HCT116 (cell line): Measurements from ENCODE around the gene ARHGAP27. TPM values are rescaled to one million over a fixed set of nuclear protein-coding genes. Genes with fewer than 3 reads are reported as not detected.
A peak's percentile ranks its signal among the peaks of the same experiment; 100 is the strongest.

Experiments
- ATAC-seq: fragments of 200-7000 bp; cut with Tn5 transposase; 2 replicates; pipeline ENCODE4 v1.9.1; 2020; ENCODE audit warnings: mild to moderate bottlenecking, moderate library complexity
- BruUV-seq: library from RNA; stranded (reverse); fragments of 400-500 nt; replicated peaks from 2 replicates; lab custom pipeline; 2021; lab: Mats Ljungman, UMichigan
- CTCF ChIA-PET: fragments of 300-600 bp; sonication (Branson Sonifier 250); formaldehyde crosslinking; loops from one replicate; lab custom pipeline; 2021; ENCODE audit warnings: antibody characterized with exemption; lab: Charles Lee
- POLR2A ChIA-PET: fragments of 300-600, 350-600 bp; sonication (Branson Sonifier 250); formaldehyde crosslinking; loops from one replicate; lab custom pipeline; 2021; ENCODE audit warnings: antibody characterized with exemption; lab: Charles Lee
- RAD21 ChIA-PET, 2 experiments: fragments of 300-600 bp; sonication (Branson Sonifier 250); formaldehyde crosslinking; loops; one replicate each; lab custom pipeline; 2023; ENCODE audit warnings: low total read pairs in 2 of 2; ENCODE audit not compliant: uncharacterized antibody in 2 of 2, unreplicated experiment in 2 of 2, low non-redundant PET in 1 of 2; lab: Charles Lee
- DNase-seq: peaks from one replicate; pipeline ENCODE4 v3.0.0-alpha.2; 2010; ENCODE audit warnings: low read depth, low spot score
- H2AFZ ChIP-seq: fragments of 200-600 bp; shearing (Covaris generic), sonication (generic); 2 replicates; pipeline ENCODE4 v1.6.1; 2017; ENCODE audit warnings: low read depth, mixed run types, mixed read lengths, antibody characterized with exemption, low read length; ENCODE audit not compliant: poor library complexity, severe bottlenecking
- H3K27ac ChIP-seq: 2 replicates; pipeline ENCODE4 v1.5.1; 2012; ENCODE audit warnings: low read depth, low read length
- H3K27me3 ChIP-seq: fragments of 200-600 bp; sonication (generic); 2 replicates; pipeline ENCODE4 v1.6.1; 2016; ENCODE audit warnings: mixed run types, low read length, mixed read lengths; ENCODE audit not compliant: insufficient read depth
- H3K36me3 ChIP-seq, 2 experiments: fragments of 200-500 bp in 1 of 2; fragments of 200-600 bp in 1 of 2; sonication (Bioruptor generic) in 1 of 2; sonication (generic) in 1 of 2; 2 replicates each; pipeline versions ENCODE4 v1.5.1 to v1.6.1; 2014 to 2016; ENCODE audit warnings: low read length in 2 of 2, inconsistent platforms in 1 of 2, mixed read lengths in 1 of 2, mixed run types in 1 of 2; ENCODE audit not compliant: insufficient read depth in 2 of 2, control insufficient read depth in 1 of 2
- H3K4me1 ChIP-seq, 2 experiments: fragments of 200-600 bp in 1 of 2; sonication (generic) in 1 of 2; 2 replicates each; pipeline versions ENCODE4 v1.5.1 to v1.6.1; 2012 to 2017; ENCODE audit warnings: low read length in 2 of 2, inconsistent platforms in 1 of 2, mild to moderate bottlenecking in 1 of 2, mixed read lengths in 1 of 2, mixed run types in 1 of 2, moderate library complexity in 1 of 2; ENCODE audit not compliant: insufficient read depth in 2 of 2, control insufficient read depth in 1 of 2
- H3K4me2 ChIP-seq: fragments of 200-600 bp; sonication (generic); 2 replicates; pipeline ENCODE4 v1.6.1; 2017; ENCODE audit warnings: mixed run types, low read length, mixed read lengths
- H3K4me3 ChIP-seq, 2 experiments: fragments of 200-600 bp in 1 of 2; sonication (generic) in 1 of 2; replicated peaks in 1 of 2; 2 replicates each; pipeline ENCODE4 v1.5.1; 2011 to 2016; ENCODE audit warnings: low read length in 2 of 2, control low read depth in 1 of 2, low read depth in 1 of 2, mild to moderate bottlenecking in 1 of 2, mixed read lengths in 1 of 2, mixed run types in 1 of 2
- H3K79me2 ChIP-seq: fragments of 200-600 bp; sonication (generic); 2 replicates; pipeline ENCODE4 v1.6.1; 2017; ENCODE audit warnings: mild to moderate bottlenecking, mixed run types, low read length, moderate library complexity, mixed read lengths; ENCODE audit not compliant: insufficient read depth
- H3K9ac ChIP-seq: fragments of 200-600 bp; sonication (generic); 2 replicates; pipeline ENCODE4 v1.6.1; 2016; ENCODE audit warnings: low read length, mixed read lengths
- H3K9me2 ChIP-seq: fragments of 200-600 bp; sonication (generic), shearing (Covaris generic); 2 replicates; pipeline ENCODE4 v1.6.1; 2017; ENCODE audit warnings: mixed run types, mild to moderate bottlenecking, moderate library complexity; ENCODE audit not compliant: insufficient read depth
- H3K9me3 ChIP-seq, 2 experiments: fragments of 200-500 bp in 1 of 2; fragments of 200-600 bp in 1 of 2; sonication (Bioruptor generic) in 1 of 2; sonication (generic) in 1 of 2; 2 replicates each; pipeline ENCODE4 v1.6.1; 2014 to 2017; ENCODE audit warnings: low read length in 2 of 2, mixed read lengths in 2 of 2, inconsistent platforms in 1 of 2, low read depth in 1 of 2, mild to moderate bottlenecking in 1 of 2, mixed run types in 1 of 2, moderate library complexity in 1 of 2; ENCODE audit not compliant: control insufficient read depth in 1 of 2, insufficient read depth in 1 of 2
- H4K20me1 ChIP-seq: fragments of 200-600 bp; sonication (generic), shearing (Covaris generic); 2 replicates; pipeline ENCODE4 v1.6.1; 2017; ENCODE audit warnings: mixed run types, mild to moderate bottlenecking, moderate library complexity; ENCODE audit not compliant: insufficient read depth
- RAD21 ChIP-seq: IDR thresholded peaks from 2 replicates; pipeline ENCODE4 v1.6.1; 2012; ENCODE audit warnings: low read depth, mild to moderate bottlenecking
- intact Hi-C: fragments of 100-400 bp; cut with micrococcal nuclease; formaldehyde crosslinking; loops from 2 replicates; pipeline ENCODE4 v1.10.0; 2022
- total RNA-seq: library from RNA; stranded (reverse); gene quantifications from one replicate; pipeline ENCODE4 v1.2.1, GENCODE V29; 2021; ENCODE audit not compliant: unreplicated experiment
- TF ChIP-seq, protein P1 (sequence below), 3 experiments: fragments of 200-600 bp in 1 of 3; sonication (generic) in 1 of 3; IDR thresholded peaks in 2 of 3; conservative IDR thresholded peaks in 1 of 3; 2 replicates each; pipeline ENCODE4 v1.5.1; 2012 to 2017; ENCODE audit warnings: low read depth in 2 of 3, low read length in 2 of 3, antibody characterized with exemption in 1 of 3, borderline replicate concordance in 1 of 3, control low read depth in 1 of 3, mild to moderate bottlenecking in 1 of 3, mixed read lengths in 1 of 3, mixed run types in 1 of 3, moderate library complexity in 1 of 3; ENCODE audit not compliant: insufficient read depth in 1 of 3
- TF ChIP-seq, protein P2 (sequence below): IDR thresholded peaks from 2 replicates; pipeline ENCODE4 v1.6.1; 2011; ENCODE audit warnings: mild to moderate bottlenecking, low read length, moderate library complexity; ENCODE audit not compliant: insufficient replicate concordance; ENCODE audit errors: extremely low read depth

ARHGAP27 gene
- total RNA-seq, 1 experiment from 2014 or later = 46.7 TPM

DNA sequence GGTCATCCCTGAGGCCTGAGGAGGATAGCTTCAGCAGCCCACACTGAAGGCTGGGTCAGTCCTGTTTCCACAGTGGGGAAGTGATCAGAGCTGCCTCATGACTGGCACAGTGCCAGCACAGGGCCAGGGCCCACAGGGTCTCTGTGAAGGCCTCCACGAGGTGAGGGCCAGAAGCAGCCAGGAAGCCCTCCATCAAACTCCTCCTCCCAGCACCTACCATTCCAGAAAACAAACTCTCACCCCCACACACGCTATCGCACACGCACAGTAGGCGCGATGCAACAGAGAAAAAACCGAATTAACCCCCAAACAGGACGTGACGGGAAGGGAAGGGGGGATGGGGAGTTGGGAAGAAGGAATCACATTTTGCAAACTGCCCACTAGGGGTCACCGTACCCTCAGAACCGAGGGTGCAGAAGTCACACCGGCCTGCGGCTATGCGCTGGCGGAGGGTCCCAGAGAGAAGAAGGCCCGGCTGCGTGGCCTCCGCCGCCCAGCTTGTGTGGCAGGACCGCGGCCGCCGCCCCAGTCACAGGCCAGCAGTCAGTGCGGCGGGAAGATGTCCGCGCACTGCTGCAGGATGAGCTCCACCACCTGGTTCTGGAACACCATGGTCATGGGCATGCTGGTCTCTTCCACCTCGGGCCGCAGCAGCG lies 37.6 kb downstream of the ARHGAP27 start:
- Histone ChIP-seq H3K27me3 (no peaks in the 10 kb centered on the region), H3K4me1 (peaks cover 0 to 16% of the 10 kb centered on the region in 2 experiments; a peak in 2 of 4 replicates), H3K9ac (no peak overlapping the region), H3K9me2 (no peaks in the 10 kb centered on the region), H2AFZ (no peak overlapping the region), H4K20me1 (no peaks in the 10 kb centered on the region), H3K27ac (no peak overlapping the region), H3K79me2 (no peaks in the 10 kb centered on the region), H3K9me3 (no peaks in the 10 kb centered on the region), H3K4me2 (0 out of 2 replicates have a peak overlapping the region, but pooled peaks have one; percentile 15), H3K36me3 (peaks cover 4 to 7% of the 10 kb centered on the region in 2 experiments; a peak in 2 of 4 replicates), H3K4me3 (no peak overlapping the region)
- peak; percentile 45 for DNase-seq
- peak; percentile 79 for ATAC-seq
- no TSS peak for BruUV-seq
- POLR2A ChIA-PET = interaction anchor here (2.1 kb wide), 1 partner anchor 30 kb away, joined by 6 read pairs; no protein-coding TSS in a partner anchor
- CTCF ChIA-PET = interaction anchor here (0.7 to 9.5 kb wide), 7 partner anchors 10 to 457 kb away, joined by 3 to 58 read pairs (median 4); no protein-coding TSS in a partner anchor
- RAD21 ChIA-PET = interaction anchor here (0.8 to 0.9 kb wide), 2 partner anchors 245 to 457 kb away, joined by 3 to 6 read pairs; no protein-coding TSS in a partner anchor
- intact Hi-C loops = loop anchor here (1.0 kb wide), 2 partner anchors 30 to 457 kb away; no protein-coding TSS in a partner anchor
- TF ChIP-seq RAD21 = peak; percentile 93
- TF ChIP-seq, protein P1, sequence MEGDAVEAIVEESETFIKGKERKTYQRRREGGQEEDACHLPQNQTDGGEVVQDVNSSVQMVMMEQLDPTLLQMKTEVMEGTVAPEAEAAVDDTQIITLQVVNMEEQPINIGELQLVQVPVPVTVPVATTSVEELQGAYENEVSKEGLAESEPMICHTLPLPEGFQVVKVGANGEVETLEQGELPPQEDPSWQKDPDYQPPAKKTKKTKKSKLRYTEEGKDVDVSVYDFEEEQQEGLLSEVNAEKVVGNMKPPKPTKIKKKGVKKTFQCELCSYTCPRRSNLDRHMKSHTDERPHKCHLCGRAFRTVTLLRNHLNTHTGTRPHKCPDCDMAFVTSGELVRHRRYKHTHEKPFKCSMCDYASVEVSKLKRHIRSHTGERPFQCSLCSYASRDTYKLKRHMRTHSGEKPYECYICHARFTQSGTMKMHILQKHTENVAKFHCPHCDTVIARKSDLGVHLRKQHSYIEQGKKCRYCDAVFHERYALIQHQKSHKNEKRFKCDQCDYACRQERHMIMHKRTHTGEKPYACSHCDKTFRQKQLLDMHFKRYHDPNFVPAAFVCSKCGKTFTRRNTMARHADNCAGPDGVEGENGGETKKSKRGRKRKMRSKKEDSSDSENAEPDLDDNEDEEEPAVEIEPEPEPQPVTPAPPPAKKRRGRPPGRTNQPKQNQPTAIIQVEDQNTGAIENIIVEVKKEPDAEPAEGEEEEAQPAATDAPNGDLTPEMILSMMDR (IDR thresholded peaks at IDR 0.05 in 2 of 3, conservative IDR thresholded peaks at IDR 0.05 in 1 of 3; ENCODE audit: borderline replicate concordance in 1 of 3, insufficient read depth in 1 of 3, low read depth in 2 of 3, low read length in 2 of 3) = peak; percentile 79 to 90 (median 86)
- TF ChIP-seq, protein P2, sequence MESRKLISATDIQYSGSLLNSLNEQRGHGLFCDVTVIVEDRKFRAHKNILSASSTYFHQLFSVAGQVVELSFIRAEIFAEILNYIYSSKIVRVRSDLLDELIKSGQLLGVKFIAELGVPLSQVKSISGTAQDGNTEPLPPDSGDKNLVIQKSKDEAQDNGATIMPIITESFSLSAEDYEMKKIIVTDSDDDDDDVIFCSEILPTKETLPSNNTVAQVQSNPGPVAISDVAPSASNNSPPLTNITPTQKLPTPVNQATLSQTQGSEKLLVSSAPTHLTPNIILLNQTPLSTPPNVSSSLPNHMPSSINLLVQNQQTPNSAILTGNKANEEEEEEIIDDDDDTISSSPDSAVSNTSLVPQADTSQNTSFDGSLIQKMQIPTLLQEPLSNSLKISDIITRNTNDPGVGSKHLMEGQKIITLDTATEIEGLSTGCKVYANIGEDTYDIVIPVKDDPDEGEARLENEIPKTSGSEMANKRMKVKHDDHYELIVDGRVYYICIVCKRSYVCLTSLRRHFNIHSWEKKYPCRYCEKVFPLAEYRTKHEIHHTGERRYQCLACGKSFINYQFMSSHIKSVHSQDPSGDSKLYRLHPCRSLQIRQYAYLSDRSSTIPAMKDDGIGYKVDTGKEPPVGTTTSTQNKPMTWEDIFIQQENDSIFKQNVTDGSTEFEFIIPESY = no peak
